ENCODE measurements around the gene MPZ.

MPZ gene

GRCh38 chr1:161274874-161275273 lies 34.9 kb downstream of the MPZ start:
- DNase-seq (ENCODE audit: extremely low read depth, insufficient read length): no peak
- TF ChIP-seq, protein P1, sequence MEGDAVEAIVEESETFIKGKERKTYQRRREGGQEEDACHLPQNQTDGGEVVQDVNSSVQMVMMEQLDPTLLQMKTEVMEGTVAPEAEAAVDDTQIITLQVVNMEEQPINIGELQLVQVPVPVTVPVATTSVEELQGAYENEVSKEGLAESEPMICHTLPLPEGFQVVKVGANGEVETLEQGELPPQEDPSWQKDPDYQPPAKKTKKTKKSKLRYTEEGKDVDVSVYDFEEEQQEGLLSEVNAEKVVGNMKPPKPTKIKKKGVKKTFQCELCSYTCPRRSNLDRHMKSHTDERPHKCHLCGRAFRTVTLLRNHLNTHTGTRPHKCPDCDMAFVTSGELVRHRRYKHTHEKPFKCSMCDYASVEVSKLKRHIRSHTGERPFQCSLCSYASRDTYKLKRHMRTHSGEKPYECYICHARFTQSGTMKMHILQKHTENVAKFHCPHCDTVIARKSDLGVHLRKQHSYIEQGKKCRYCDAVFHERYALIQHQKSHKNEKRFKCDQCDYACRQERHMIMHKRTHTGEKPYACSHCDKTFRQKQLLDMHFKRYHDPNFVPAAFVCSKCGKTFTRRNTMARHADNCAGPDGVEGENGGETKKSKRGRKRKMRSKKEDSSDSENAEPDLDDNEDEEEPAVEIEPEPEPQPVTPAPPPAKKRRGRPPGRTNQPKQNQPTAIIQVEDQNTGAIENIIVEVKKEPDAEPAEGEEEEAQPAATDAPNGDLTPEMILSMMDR (IDR thresholded peaks at IDR 0.05; ENCODE audit: insufficient read depth, low read length, poor library complexity, severe bottlenecking): no peak

GRCh38 chr1:161273402-161273801 lies 36.4 kb downstream of the MPZ start:
- Histone ChIP-seq H3K4me3 (replicated peaks; ENCODE audit: low read depth, low read length) (no peak overlapping the region), H3K36me3 (ENCODE audit: control insufficient read depth, insufficient read depth, low read length) (no peaks in the 10 kb centered on the region)

More at GRCh38 chr1:161274874-161275273, 34.9 kb downstream of the MPZ start:
- Histone ChIP-seq H3K27me3 (replicated peaks; ENCODE audit: control insufficient read depth, insufficient read depth, low read length) (no peaks in the 10 kb centered on the region; the same call in 1 of the 2 replicates), H3K36me3 (ENCODE audit: control insufficient read depth, insufficient read depth, low read length) (no peaks in the 10 kb centered on the region), H3K4me3 (replicated peaks; ENCODE audit: low read depth, low read length) (no peak overlapping the region)

GRCh38 chr1:161267321-161267720 lies 42.4 kb downstream of the MPZ start:
- Histone ChIP-seq H3K4me3 (replicated peaks; ENCODE audit: low read depth, low read length) (no peak overlapping the region), H3K36me3 (ENCODE audit: control insufficient read depth, insufficient read depth, low read length) (no peaks in the 10 kb centered on the region), H3K27me3 (replicated peaks; ENCODE audit: control insufficient read depth, insufficient read depth, low read length) (no peaks in the 10 kb centered on the region)
- no peak for DNase-seq (ENCODE audit: extremely low read depth, insufficient read length)
- TF ChIP-seq, protein P1 (IDR thresholded peaks at IDR 0.05; ENCODE audit: insufficient read depth, low read length, poor library complexity, severe bottlenecking): no peak

More at GRCh38 chr1:161273402-161273801, 36.4 kb downstream of the MPZ start:
- no peaks in the 10 kb centered on the region; the same call in 1 of the 2 replicates for H3K27me3 ChIP-seq (replicated peaks; ENCODE audit: control insufficient read depth, insufficient read depth, low read length)
- TF ChIP-seq, protein P1 (IDR thresholded peaks at IDR 0.05; ENCODE audit: insufficient read depth, low read length, poor library complexity, severe bottlenecking): no peak
- DNase-seq (ENCODE audit: extremely low read depth, insufficient read length): no peak

DNA sequence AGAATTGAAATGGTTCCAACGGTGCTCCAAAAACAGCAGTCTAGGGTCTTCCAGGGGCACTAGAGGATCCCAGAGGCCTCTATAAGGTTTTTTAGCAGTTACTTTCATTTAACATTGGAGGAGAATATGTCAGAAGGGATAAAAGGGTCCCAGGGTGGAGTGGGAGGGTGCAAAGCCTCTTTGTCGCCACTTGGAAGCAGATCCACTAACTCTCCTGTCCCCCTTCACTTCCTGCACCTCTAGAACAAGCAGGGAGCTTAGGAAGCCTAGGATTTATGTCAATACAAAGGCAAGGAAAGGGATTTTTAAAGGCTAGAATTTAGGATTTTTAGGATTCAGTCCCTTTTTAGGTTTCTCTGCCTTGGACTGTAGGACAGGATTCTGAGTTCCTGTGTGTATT lies 42.9 kb downstream of the MPZ start:
- no peak for DNase-seq (ENCODE audit: extremely low read depth, insufficient read length)
- TF ChIP-seq, protein P1 (IDR thresholded peaks at IDR 0.05; ENCODE audit: insufficient read depth, low read length, poor library complexity, severe bottlenecking): no peak
- H3K27me3 ChIP-seq (replicated peaks; ENCODE audit: control insufficient read depth, insufficient read depth, low read length): no peaks in the 10 kb centered on the region

GRCh38 chr1:161266202-161266601 lies 43.6 kb downstream of the MPZ start:
- Histone ChIP-seq H3K27me3 (replicated peaks; ENCODE audit: control insufficient read depth, insufficient read depth, low read length) (no peaks in the 10 kb centered on the region), H3K36me3 (ENCODE audit: control insufficient read depth, insufficient read depth, low read length) (no peaks in the 10 kb centered on the region), H3K4me3 (replicated peaks; ENCODE audit: low read depth, low read length) (no peak overlapping the region)
- TF ChIP-seq, protein P1 (IDR thresholded peaks at IDR 0.05; ENCODE audit: insufficient read depth, low read length, poor library complexity, severe bottlenecking): no peak
- no peak for DNase-seq (ENCODE audit: extremely low read depth, insufficient read length)

More for the DNA sequence above, 42.9 kb downstream of the MPZ start:
- Histone ChIP-seq H3K36me3 (ENCODE audit: control insufficient read depth, insufficient read depth, low read length) (no peaks in the 10 kb centered on the region), H3K4me3 (replicated peaks; ENCODE audit: low read depth, low read length) (no peak overlapping the region)

GRCh38 chr1:161265305-161265704 lies 44.5 kb downstream of the MPZ start:
- H3K36me3 ChIP-seq (ENCODE audit: control insufficient read depth, insufficient read depth, low read length): no peaks in the 10 kb centered on the region
- H3K27me3 ChIP-seq (replicated peaks; ENCODE audit: control insufficient read depth, insufficient read depth, low read length): peaks cover 2% of the 10 kb centered on the region; the same call in 1 of the 2 replicates
- no peak for DNase-seq (ENCODE audit: extremely low read depth, insufficient read length)
- TF ChIP-seq, protein P1 (IDR thresholded peaks at IDR 0.05; ENCODE audit: insufficient read depth, low read length, poor library complexity, severe bottlenecking): no peak
- no peak overlapping the region for H3K4me3 ChIP-seq (replicated peaks; ENCODE audit: low read depth, low read length)
